Kidney (tissue), 14 donors: ENCODE data around the gene HNF1B. TPM values are rescaled to one million over a fixed set of nuclear protein-coding genes. Genes with fewer than 3 reads are reported as not detected.
A peak's percentile ranks its signal among the peaks of the same experiment; 100 is the strongest.

Source experiments
- DNase-seq, 5 donors: peaks; one replicate each; pipeline ENCODE4 v3.0.0-alpha.2; 2013 to 2020
- FAIRE-seq: peaks from 2 replicates; lab custom pipeline; 2012; peaks lifted over from hg19 to GRCh38; lab: Jason Lieb, UNC
- H3K27ac ChIP-seq, 2 donors: one replicate each; pipeline ENCODE4 v1.7.0; 2013; ENCODE audit warnings: low read depth in 2 of 2, low read length in 2 of 2, inconsistent platforms in 1 of 2
- H3K27me3 ChIP-seq: one replicate; pipeline ENCODE4 v1.7.1; 2013; ENCODE audit warnings: low read length, inconsistent platforms; ENCODE audit not compliant: control insufficient read depth, insufficient read depth
- H3K36me3 ChIP-seq, 3 donors: one replicate each; pipeline versions ENCODE4 v1.7.0 to v1.7.1; 2013; ENCODE audit warnings: low read length in 3 of 3, control low read depth in 1 of 3, inconsistent platforms in 1 of 3; ENCODE audit not compliant: insufficient read depth in 3 of 3, control insufficient read depth in 2 of 3
- H3K4me1 ChIP-seq, 3 donors: one replicate each; pipeline versions ENCODE4 v1.7.0 to v1.7.1; 2013; ENCODE audit warnings: low read length in 3 of 3, inconsistent platforms in 1 of 3, low read depth in 1 of 3; ENCODE audit not compliant: control insufficient read depth in 2 of 3, insufficient read depth in 2 of 3
- H3K4me3 ChIP-seq, 3 donors: one replicate each; pipeline versions ENCODE4 v1.7.0 to v1.8.1; 2013; ENCODE audit warnings: low read length in 3 of 3, control low read depth in 1 of 3, inconsistent platforms in 1 of 3
- H3K9ac ChIP-seq, 3 donors: one replicate each; pipeline versions ENCODE4 v1.7.0 to v1.7.1; 2013; ENCODE audit warnings: low read length in 3 of 3, control low read depth in 1 of 3, inconsistent platforms in 1 of 3
- H3K9me3 ChIP-seq, 3 donors: one replicate each; pipeline versions ENCODE4 v1.7.0 to v1.7.1; 2013; ENCODE audit warnings: low read length in 3 of 3, control low read depth in 1 of 3, inconsistent platforms in 1 of 3; ENCODE audit not compliant: control insufficient read depth in 2 of 3, insufficient read depth in 1 of 3
- CTCF ChIP-seq: IDR thresholded peaks from 3 replicates; pipeline ENCODE4 v1.5.1; 2012; ENCODE audit warnings: mild to moderate bottlenecking, moderate library complexity, borderline replicate concordance; ENCODE audit not compliant: insufficient read depth; ENCODE audit errors: extremely low read depth
- intact Hi-C: fragments of 100-400 bp; cut with DNase I; formaldehyde crosslinking; loops from one replicate; pipeline ENCODE4 v1.11.1; 2022
- polyA plus RNA-seq: library from polyadenylated mRNA; stranded (reverse); fragments of 350-450 nt; fragmentation: Illumina TruSeq; extraction: RNeasy Lipid Tissue Mini Kit (QIAGEN cat#74804); gene quantifications from one replicate; pipeline ENCODE4 v1.2.3, GENCODE V29; 2014; ENCODE audit warnings: low read depth, low replicate concordance; ENCODE audit not compliant: insufficient read depth
- total RNA-seq: library from RNA; stranded (reverse); fragmentation: NEBNext Ultra II Directional; extraction: Animal tissue kit (Norgen Biotek cat#: 25700); gene quantifications from one replicate; pipeline ENCODE4 v1.2.1, GENCODE V29; 2021
- donor health status: control.
- donor health status: control.
- donor health status: control.
- donor health status: control.
- donor health status: control.
- donor health status: DM: yes; HTN: yes; CAD: no.
- donor health status: Normal renal cell carcinoma (clear cell type).

HNF1B gene
- total and polyA plus RNA-seq, 2 donors from 2014 or later: 84.1 to 185 TPM

- Histone ChIP-seq H3K4me1 (peaks cover 0 to 4% (median 0%) of the 10 kb centered on the region in 3 donors), H3K36me3 (no peaks in the 10 kb centered on the region), H3K9me3 (no peaks in the 10 kb centered on the region), H3K27ac (no peak overlapping the region), H3K27me3 (no peaks in the 10 kb centered on the region), H3K4me3 (no peak overlapping the region), H3K9ac (no peak overlapping the region)
- intact Hi-C loops: no loop called here
- no peak for TF ChIP-seq CTCF
- FAIRE-seq (no peak), DNase-seq (no peak)
Observed at GRCh38 chr17:37647856-37648255, 97.0 kb downstream of the HNF1B start.

- FAIRE-seq: no peak
- Histone ChIP-seq H3K27ac (no peak overlapping the region), H3K9ac (no peak overlapping the region), H3K9me3 (no peaks in the 10 kb centered on the region), H3K27me3 (no peaks in the 10 kb centered on the region), H3K36me3 (peaks cover 2 to 9% (median 3%) of the 10 kb centered on the region in 3 donors), H3K4me1 (peaks cover 4 to 8% (median 8%) of the 10 kb centered on the region in 3 donors), H3K4me3 (peak overlapping the region in 2 of 3 donors; percentile 73 to 88)
- DNase-seq: peak in 2 of 5 donors; percentile 35 to 45
- no peak for TF ChIP-seq CTCF
- intact Hi-C loops: no loop called here
Observed at GRCh38 chr17:37643869-37644268, 101.0 kb downstream of the HNF1B start.

- no peak for TF ChIP-seq CTCF
- peak within 1 kb of the TSS; percentile 73 to 94 (median 88) for H3K4me3 ChIP-seq
- DNase-seq (peak; percentile 91 to 98 (median 96)), FAIRE-seq (no peak)
- no peaks in the 10 kb centered on the region for H3K27me3 ChIP-seq
- H3K36me3 ChIP-seq: peaks cover 2 to 9% (median 3%) of the 10 kb centered on the region in 3 donors
- peaks cover 4 to 8% (median 8%) of the 10 kb centered on the region in 3 donors for H3K4me1 ChIP-seq
- peak within 1 kb of the TSS; percentile 20 to 58 for H3K27ac ChIP-seq
- intact Hi-C loops: no loop called here
- peak within 1 kb of the TSS; percentile 12 to 88 (median 87) for H3K9ac ChIP-seq
- H3K9me3 ChIP-seq: no peaks in the 10 kb centered on the region
Observed at GRCh38 chr17:37643118-37643766, 101.6 kb downstream of the HNF1B start, which contains the start of gene DDX52. TSS of gene DDX52 (minus strand) at chr17:37643446. CDS start at chr17:37643420, 26 bp downstream.
